HG03571 (cell line): Measurements from ENCODE around the gene APEX1.
"Not testable (repeated sequence)": the region's sequence is repeated elsewhere in the genome, so short reads cannot be mapped to it uniquely, and the experiment has no call there.

Experiments
- ATAC-seq: cut with Tn5 transposase; IDR thresholded peaks from one replicate; pipeline ENCODE4 v1.9.1; 2021; ENCODE audit not compliant: unreplicated experiment

The APEX1 gene

GRCh38 chr14:20472536-20473169 lies 17.6 kb downstream of the APEX1 start:
- no peak for ATAC-seq

- ATAC-seq = no peak
Observed at GRCh38 chr14:20476776-20477175, 21.8 kb downstream of the APEX1 start.

- ATAC-seq = no peak
Observed at GRCh38 chr14:20477211-20477876, 22.3 kb downstream of the APEX1 start.

- ATAC-seq = no peak
Observed at GRCh38 chr14:20478894-20479293, 23.9 kb downstream of the APEX1 start.

- no peak for ATAC-seq
Observed at GRCh38 chr14:20482382-20482781, 27.4 kb downstream of the APEX1 start.

GRCh38 chr14:20485900-20486299 lies 30.9 kb downstream of the APEX1 start:
- no peak for ATAC-seq

- ATAC-seq = no peak
Observed at GRCh38 chr14:20486684-20487395, 31.8 kb downstream of the APEX1 start.

GRCh38 chr14:20487396-20487725 lies 32.3 kb downstream of the APEX1 start:
- no peak for ATAC-seq

GRCh38 chr14:20489093-20489994 lies 34.3 kb downstream of the APEX1 start:
- ATAC-seq = no peak

GRCh38 chr14:20490563-20490962 lies 35.5 kb downstream of the APEX1 start:
- ATAC-seq = no peak

GRCh38 chr14:20492486-20492885 lies 37.5 kb downstream of the APEX1 start:
- ATAC-seq = no peak

GRCh38 chr14:20493634-20494033 lies 38.6 kb downstream of the APEX1 start:
- ATAC-seq = no peak

- no peak for ATAC-seq
Observed at GRCh38 chr14:20494935-20495766, 40.1 kb downstream of the APEX1 start.

- no peak for ATAC-seq
Observed at GRCh38 chr14:20498622-20499021, 43.6 kb downstream of the APEX1 start.

- no peak for ATAC-seq
Observed at GRCh38 chr14:20499108-20499507, 44.1 kb downstream of the APEX1 start.

- no peak for ATAC-seq
Observed at GRCh38 chr14:20499881-20500280, 44.9 kb downstream of the APEX1 start.

- no peak for ATAC-seq
Observed at GRCh38 chr14:20501346-20501745, 46.3 kb downstream of the APEX1 start.

- ATAC-seq = no peak
Observed at GRCh38 chr14:20503898-20504297, 48.9 kb downstream of the APEX1 start.

GRCh38 chr14:20506276-20506675 lies 51.2 kb downstream of the APEX1 start:
- ATAC-seq = not testable (repeated sequence)

- ATAC-seq = not testable (repeated sequence)
Observed at GRCh38 chr14:20506752-20507151, 51.7 kb downstream of the APEX1 start.
